NCI-H2081 (cell line): ENCODE measurements around the gene APPL2.

Experiments
- DNase-seq, 2 experiments: peaks; one replicate each; lab custom pipeline; 2025; lab: John Stamatoyannopoulos, UW

APPL2 gene

DNA sequence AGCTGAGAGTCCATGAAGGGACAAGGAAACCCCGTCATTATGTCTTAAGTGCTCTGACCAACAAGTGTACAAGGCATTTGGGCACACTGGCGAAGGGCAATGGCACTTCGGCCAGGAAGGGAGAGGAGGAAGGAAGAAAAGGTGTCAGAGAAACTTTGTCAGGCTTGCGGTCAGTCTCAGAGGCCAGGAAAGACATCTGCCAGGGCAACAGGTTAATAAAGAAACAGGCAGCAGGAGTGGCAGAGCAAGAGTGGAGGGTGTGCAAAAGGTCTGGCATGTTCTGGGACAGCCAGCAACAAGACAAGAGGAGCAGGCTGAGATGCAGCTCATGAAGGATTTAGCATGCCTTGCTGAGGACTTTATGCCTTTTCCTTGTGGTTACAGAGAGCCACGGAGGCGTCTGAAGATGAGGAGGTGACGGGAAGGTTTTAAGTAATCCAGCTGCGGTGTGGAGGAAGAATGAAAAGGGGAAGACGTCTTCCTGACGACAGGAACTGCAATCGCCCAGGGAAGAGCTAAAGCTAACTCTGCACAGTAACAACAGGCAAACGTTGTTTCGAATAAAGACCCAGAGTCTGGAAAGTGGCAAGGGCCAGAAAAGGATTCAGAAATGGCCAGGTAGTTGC lies 13.1 kb downstream of the APPL2 start:
- no peak for DNase-seq

DNA sequence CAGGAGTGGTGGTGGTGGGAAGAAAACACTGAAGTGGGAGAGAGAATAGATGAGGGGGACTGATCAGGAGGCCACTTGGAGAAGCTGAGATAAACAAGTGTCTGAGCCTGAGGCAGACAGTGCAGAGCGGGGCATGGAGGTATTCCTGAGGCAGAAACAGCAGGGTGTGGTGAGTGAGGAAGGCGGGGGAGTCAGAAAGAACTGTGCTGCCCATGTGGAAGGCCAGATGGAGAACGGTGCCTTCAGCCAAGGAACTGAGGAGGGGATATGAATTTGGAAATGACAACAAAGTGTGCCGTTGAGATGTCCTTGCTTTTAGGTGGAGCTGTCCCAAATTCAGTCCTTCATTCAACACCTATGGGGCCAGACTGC lies 13.7 kb downstream of the APPL2 start:
- no peak for DNase-seq

DNA sequence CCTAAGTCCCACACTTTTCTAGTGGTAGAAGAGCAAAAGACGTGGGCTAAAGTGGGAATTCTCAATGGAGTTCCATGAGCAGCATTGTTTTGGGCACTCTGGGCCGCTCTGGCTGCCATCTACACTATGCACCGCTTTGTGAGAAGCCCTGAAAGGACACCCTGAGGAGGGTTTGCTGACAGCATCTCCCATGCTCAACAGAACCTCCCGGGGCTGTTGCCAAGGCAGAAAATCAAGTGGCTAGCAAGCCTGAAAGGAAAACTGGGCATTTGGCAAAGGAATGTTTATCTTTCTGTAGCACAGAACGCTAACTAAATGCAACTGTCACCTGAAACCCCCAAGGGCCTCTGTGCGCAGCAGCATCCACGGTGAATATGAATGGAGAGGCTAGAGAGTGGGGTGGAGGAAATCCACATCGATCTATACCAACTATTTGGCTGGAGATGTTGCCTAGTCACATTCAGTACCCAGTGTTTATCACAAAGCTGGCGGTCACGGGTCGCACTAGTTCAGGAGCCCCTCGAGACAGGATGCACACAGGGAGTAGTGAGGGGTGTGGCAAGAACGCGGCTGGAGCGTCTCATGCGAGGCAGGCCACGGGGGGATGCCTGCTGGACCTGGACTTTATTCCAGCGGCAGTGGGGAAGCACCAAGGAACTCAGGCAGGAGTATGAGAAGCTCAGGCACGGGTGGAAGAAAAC lies 14.2 kb downstream of the APPL2 start:
- peak; percentile 35 to 74 for DNase-seq

- DNase-seq = no peak
These were observed 15.1 kb downstream of the APPL2 start for GRCh38 chr12:105220929-105221290.

GRCh38 chr12:105220150-105220928 lies 15.6 kb downstream of the APPL2 start:
- DNase-seq = no peak

DNA sequence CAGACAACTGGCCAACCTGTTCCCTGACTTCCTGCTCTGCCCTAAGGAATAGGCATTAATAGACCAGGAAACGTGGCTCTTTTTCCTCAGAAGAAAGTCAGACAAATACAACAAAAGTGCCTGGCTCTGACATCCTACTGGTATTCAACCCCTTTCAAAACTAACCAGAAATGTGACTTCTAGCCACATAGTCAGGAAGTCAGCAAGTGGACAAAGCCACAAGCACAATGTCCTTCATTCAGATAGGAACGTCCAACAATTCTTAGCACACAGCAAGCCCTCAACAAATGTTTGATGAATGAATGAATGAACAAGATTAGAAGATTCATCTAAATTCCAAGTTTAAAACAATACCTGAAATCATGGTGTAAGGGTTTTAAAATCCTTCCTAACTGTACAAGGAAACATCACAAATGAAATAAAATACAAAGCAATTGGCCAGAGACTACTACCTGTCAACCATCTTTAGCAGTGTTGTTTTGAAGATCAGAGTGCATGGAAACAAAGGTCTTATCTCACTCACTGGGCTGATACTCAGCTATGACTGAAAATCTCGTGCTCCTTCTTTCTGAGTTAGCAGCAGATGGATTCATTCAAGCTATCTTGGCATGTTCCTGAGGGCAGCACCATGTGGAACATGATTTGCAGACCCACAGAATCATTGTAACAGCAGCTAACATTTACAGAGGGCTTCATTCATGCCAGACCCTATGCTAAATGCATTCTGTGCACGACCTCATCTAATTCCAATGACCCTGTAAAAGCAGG lies 16.5 kb downstream of the APPL2 start:
- no peak for DNase-seq

DNA sequence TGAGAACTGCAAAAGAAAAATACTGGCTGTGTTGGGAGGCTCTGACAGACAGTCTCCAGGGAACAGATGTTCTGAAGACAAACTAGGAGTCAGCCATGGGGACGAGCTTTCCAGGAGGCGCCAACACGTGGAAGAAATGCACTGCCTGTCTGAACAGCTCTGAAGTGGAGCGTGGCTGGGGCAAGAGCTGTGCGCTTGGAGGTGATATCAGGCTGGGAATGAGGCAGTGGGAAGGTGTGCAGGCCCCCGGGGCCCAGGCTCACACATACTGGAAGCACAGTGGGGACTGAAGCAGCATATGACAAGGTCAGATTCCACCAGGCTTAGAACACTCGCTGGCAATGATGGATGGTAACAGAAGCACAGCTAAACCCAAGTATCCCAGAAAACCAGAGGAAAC lies 17.5 kb downstream of the APPL2 start:
- DNase-seq = no peak

- no peak for DNase-seq
These were observed 21.2 kb downstream of the APPL2 start for GRCh38 chr12:105214670-105215375.

GRCh38 chr12:105214148-105214547 lies 21.8 kb downstream of the APPL2 start:
- DNase-seq = no peak

GRCh38 chr12:105212438-105212837 lies 23.5 kb downstream of the APPL2 start:
- DNase-seq = no peak

GRCh38 chr12:105209091-105209490 lies 26.9 kb downstream of the APPL2 start:
- no peak for DNase-seq

- no peak for DNase-seq
These were observed 29.1 kb downstream of the APPL2 start for GRCh38 chr12:105206686-105207374.

DNA sequence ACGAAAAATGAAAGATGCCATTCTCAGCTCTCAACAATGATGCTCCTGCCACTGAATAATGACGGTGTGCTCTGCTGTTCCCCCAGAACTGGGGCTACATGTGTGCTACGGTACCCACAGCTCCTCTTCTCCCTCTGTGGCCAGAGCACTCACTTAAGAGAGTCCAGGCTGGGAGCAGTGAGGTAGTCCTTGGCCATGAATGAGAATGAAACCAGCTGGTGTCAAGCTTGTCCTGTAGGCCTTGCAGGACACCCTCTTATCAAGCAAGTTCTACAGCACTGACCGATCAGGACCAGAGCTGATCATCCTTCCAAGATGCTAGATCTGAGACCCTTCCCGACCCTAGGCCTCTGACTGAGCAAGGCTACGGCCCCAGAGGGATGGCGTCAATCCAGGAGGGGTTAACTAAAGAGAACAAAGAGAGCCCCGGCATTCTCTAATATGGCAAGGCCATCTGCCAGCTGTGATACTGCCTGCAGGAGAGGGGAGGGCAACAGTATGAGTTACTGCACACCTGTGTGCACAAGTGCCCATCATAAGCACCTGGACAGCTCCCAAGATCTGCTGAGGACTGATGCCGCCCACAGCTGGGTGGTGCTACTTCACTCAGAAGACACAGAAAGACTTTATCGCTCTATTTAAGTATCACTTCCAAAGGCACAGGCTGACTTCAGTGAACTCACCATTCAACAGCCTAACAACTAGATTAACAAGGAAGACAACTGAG lies 30.5 kb downstream of the APPL2 start:
- DNase-seq = peak in 1 of 2 experiments; percentile 55

DNA sequence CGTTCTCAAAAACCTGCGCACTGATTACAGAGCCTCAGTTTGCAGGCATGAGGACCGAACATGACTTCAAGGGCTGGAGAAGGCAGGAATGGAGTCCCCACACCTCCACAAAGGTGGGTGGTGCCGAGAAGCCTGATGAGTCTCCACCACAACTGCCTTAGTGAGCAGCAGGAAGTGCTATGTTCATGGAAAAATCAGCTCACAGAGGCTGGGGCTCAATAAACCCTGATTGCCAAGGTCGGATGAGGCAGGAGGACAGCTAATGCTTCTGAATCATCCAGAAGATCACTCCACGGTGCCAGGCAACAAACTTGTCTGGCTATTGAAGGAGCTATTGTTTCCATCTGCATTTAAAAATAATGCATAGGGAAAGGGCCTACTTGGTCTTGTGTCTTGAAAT lies 31.1 kb downstream of the APPL2 start:
- DNase-seq = no peak

DNA sequence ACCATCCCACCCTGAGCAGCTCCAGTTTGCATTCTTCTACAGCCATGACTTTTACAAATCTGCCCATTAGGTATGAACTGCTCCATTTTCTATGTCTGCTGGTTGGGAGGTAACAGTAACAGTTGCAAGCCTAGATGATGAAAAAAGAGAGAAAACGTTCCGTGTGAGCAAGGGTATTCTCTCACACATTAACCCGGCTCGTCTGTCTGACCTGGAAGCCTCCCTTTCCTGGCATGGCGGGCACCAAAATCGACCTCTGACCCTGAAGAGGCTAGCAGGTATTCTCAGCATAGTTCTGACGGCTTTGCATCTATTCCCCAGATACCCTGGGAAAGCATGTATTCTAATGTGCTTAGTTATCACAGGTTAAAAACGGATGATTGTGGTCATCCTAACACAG lies 31.8 kb downstream of the APPL2 start:
- no peak for DNase-seq

DNA sequence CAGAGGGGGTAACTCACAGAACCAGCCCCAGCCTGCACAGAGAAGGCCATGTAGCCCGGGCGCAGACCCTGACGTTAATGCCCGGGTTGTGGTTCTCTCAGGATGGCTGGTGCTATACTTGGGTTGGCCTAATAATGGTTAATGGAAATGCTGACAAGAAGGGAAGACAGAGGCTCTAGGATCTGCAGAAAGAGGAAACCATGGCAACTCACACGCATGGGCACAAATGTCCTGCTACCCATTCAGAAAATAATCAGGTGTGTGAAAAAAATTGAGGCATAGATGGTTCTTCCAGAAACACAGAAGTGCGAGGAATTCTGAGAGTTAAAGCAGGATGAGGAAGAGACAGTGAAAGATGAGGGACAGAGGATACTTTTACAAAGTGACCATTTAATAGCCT lies 33.8 kb downstream of the APPL2 start:
- no peak for DNase-seq

- DNase-seq = no peak
These were observed 34.7 kb downstream of the APPL2 start for GRCh38 chr12:105201299-105201698.

DNA sequence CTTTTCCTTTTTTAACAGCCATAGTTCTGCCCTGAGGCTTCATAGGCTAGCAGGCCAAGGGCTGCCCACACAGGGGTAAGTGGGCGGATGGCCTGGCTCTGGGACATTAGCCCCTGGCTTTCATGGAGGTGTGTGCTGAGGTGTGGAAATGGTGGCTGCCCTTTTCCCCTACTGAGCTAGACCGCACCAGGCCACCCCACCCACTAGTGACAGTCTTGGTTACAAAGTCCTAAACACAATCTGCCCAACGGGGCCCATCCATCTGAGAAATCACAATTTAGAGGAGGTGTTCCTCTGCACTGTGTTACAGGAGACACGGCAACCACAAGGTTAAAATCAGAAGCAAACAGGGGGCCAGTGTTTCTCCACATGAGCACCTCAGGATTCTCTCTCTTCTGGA lies 35.6 kb downstream of the APPL2 start:
- DNase-seq = no peak

- DNase-seq = no peak
These were observed 37.0 kb downstream of the APPL2 start for GRCh38 chr12:105198961-105199360.

- DNase-seq = no peak
These were observed 39.9 kb downstream of the APPL2 start for GRCh38 chr12:105196090-105196489.

DNA sequence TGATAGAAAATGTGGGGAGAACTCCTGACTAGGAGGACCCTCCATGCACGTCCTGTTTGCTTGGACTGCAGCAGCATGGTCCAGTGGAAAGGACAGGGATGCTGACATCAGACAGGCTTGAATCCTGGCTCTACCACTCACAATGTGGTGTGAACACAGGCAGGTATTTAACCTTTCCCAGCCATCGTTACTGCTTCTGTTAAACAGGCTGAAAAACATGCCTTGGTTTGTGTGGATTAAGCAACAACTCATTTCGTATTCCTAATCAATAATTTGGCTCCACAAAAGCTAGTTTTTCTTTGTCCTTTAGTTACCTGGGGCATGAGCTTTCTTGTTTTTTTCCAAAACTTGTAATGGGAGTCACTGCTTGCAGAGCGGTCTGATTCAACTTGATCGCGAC lies 41.0 kb downstream of the APPL2 start:
- DNase-seq = no peak
